ENCODE measurements around the gene YJEFN3. TPM values are rescaled to one million over a fixed set of nuclear protein-coding genes. Genes with fewer than 3 reads are reported as not detected.
A peak's percentile ranks its signal among the peaks of the same experiment; 100 is the strongest.

Gene YJEFN3
- total and polyA plus RNA-seq, 2 of the 8 experiments (the other 6 are each of a cell fraction or from before 2014, with no cell fraction given), result 5.7 to 9.4 TPM

GRCh38 chr19:19525611-19526380 is 2.9 kb upstream of the YJEFN3 start:
- H3K27ac ChIP-seq (ENCODE audit: low read depth, low read length), result no peak overlapping the region

More at GRCh38 chr19:19525611-19526380, 2.9 kb upstream of the YJEFN3 start:
- DNase-seq (ENCODE audit: low read depth in 1 of 2, low spot score in 2 of 2), result no peak
- no peak overlapping the region for H3K9ac ChIP-seq (replicated peaks in 1 of 4; ENCODE audit: extremely low read depth in 1 of 4, low read depth in 3 of 4, low read length in 3 of 4)
- peaks cover 0 to 3% (median 3%) of the 10 kb centered on the region in 4 experiments; a peak in 3 of 7 replicates for H3K4me1 ChIP-seq (replicated peaks in 1 of 4; ENCODE audit: control insufficient read depth in 3 of 4, insufficient read depth in 4 of 4, low read length in 3 of 4)
- H2BK5ac ChIP-seq (ENCODE audit: low read depth, low read length), result no peak overlapping the region; the same call in 1 of the 2 replicates
- H3K14ac ChIP-seq (ENCODE audit: insufficient read length), result no peak overlapping the region
- no peak overlapping the region for H2AK5ac ChIP-seq (ENCODE audit: low read depth, low read length)
- 92% methylated on average over 23 of the region's 23 CpGs; no CpG with 5 or more reads in 1 of the 2 experiments for WGBS, 2 experiments (ENCODE audit: extremely low coverage in 1 of 2, insufficient coverage in 1 of 2, insufficient read length in 1 of 2, insufficient replicate concordance in 2 of 2, low coverage in 1 of 2, low lambda C conversion rate in 2 of 2, missing lambda C conversion rate in 1 of 2)
- H2BK120ac ChIP-seq (replicated peaks; ENCODE audit: low read depth, low read length), result no peak overlapping the region
- no peak overlapping the region for H2BK20ac ChIP-seq (ENCODE audit: low read length)
- CTCF ChIA-PET (ENCODE audit: partially characterized antibody), result interaction anchor here (1.0 kb wide), 1 partner anchor 9 kb away, joined by 7 read pairs; no protein-coding TSS in a partner anchor
- no peak overlapping the region for H3K18ac ChIP-seq (ENCODE audit: extremely low read depth, low read length)
- H3K4me2 ChIP-seq (ENCODE audit: insufficient read depth in 1 of 2, low read depth in 2 of 2, low read length in 2 of 2), result no peak overlapping the region
- no peak overlapping the region for H4K5ac ChIP-seq (ENCODE audit: insufficient read length, low read depth, low read length)
- H3K56ac ChIP-seq (replicated peaks; ENCODE audit: insufficient read length, low read depth, low read length), result no peak overlapping the region
- peak in 1 of 3 experiments; percentile 14; a peak in 1 of 4 replicates for TF ChIP-seq CTCF (IDR thresholded peaks at IDR 0.05; ENCODE audit: control extremely low read depth in 1 of 3, insufficient read depth in 1 of 3, low read depth in 1 of 3, low read length in 3 of 3)
- TF ChIP-seq RBBP5 (IDR thresholded peaks at IDR 0.05; ENCODE audit: borderline replicate concordance, low read depth, low read length), result no peak
- no peak for TF ChIP-seq SRF (IDR thresholded peaks at IDR 0.05; ENCODE audit: low read depth, low read length)
- H3K4ac ChIP-seq (replicated peaks; ENCODE audit: insufficient read length, low read depth, low read length), result no peak overlapping the region
- no peak overlapping the region for H3K4me3 ChIP-seq (ENCODE audit: extremely low read depth in 1 of 4, insufficient read depth in 2 of 4, low read depth in 3 of 4, low read length in 4 of 4)
- H3K23ac ChIP-seq (ENCODE audit: insufficient read length), result no peak overlapping the region
- H4K20me1 ChIP-seq (replicated peaks in 1 of 2; ENCODE audit: control insufficient read depth in 1 of 2, insufficient read depth in 2 of 2, low read length in 2 of 2), result peaks cover 9 to 28% of the 10 kb centered on the region in 2 experiments
- H3K23me2 ChIP-seq (ENCODE audit: low read depth, low read length), result no peaks in the 10 kb centered on the region
- H3K79me2 ChIP-seq (ENCODE audit: control insufficient read depth in 1 of 2, insufficient read depth in 2 of 2, low read length in 2 of 2), result peaks cover 0 to 26% of the 10 kb centered on the region in 2 experiments; a peak in 2 of 4 replicates
- H2BK15ac ChIP-seq (ENCODE audit: low read length), result no peak overlapping the region
- H3K79me1 ChIP-seq (ENCODE audit: low read depth, low read length), result peaks cover 12% of the 10 kb centered on the region
- no peak overlapping the region for H4K91ac ChIP-seq (replicated peaks; ENCODE audit: insufficient read length, low read length)
- no peak overlapping the region for H2BK12ac ChIP-seq (ENCODE audit: low read depth, low read length)
- POLR2A ChIA-PET (ENCODE audit: partially characterized antibody), result interaction anchor here (0.7 to 3.1 kb wide), 6 partner anchors 9 to 19 kb away, joined by 3 to 13 read pairs (median 4); partner anchors contain the start of gene NDUFA13
- H3K27me3 ChIP-seq (replicated peaks in 1 of 4; ENCODE audit: control insufficient read depth in 3 of 4, extremely low read depth in 1 of 4, insufficient read depth in 3 of 4, low read length in 3 of 4), result no peaks in the 10 kb centered on the region
- no peak for FAIRE-seq
- H4K8ac ChIP-seq (ENCODE audit: extremely low read depth, insufficient read depth, low read length), result peak overlapping the region; percentile 11; the same call in 1 of the 2 replicates
- H3K9me3 ChIP-seq (ENCODE audit: insufficient read depth in 2 of 2, low read depth in 1 of 2, low read length in 1 of 2), result no peaks in the 10 kb centered on the region
- peaks cover 0 to 30% (median 10%) of the 10 kb centered on the region in 4 experiments; a peak in 6 of 8 replicates for H3K36me3 ChIP-seq (ENCODE audit: control insufficient read depth in 2 of 4, insufficient read depth in 4 of 4, low read length in 3 of 4)
- H2AFZ ChIP-seq (ENCODE audit: low read length), result no peak overlapping the region

Data from H1 (cell line).